NCI-H2081 treated with DMSO at 0.1 percent for 48 hours (cell line): ENCODE measurements around the gene ZNF561.

Source experiments
- DNase-seq: peaks from one replicate; lab custom pipeline; 2025; lab: John Stamatoyannopoulos, UW

ZNF561 gene

DNA sequence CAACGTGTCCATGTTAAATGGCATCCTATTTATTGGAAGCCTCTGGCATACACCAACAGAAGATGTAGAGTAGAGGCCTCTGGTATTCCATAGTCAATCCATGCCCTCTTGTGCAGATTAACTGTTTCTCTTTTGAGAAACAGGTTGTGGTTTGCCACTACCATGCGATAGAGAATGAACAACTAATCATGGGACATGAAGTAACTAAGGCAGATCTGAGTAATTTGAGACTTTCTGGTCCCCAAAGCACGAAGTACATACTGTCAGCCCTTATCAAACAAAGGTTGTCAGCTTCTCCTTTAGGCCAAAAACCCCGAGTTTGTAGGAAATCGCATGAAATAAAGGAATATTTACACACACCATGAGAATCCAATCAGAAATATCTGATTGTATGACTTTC lies 40.3 kb downstream of the ZNF561 start:
- no peak for DNase-seq

DNA sequence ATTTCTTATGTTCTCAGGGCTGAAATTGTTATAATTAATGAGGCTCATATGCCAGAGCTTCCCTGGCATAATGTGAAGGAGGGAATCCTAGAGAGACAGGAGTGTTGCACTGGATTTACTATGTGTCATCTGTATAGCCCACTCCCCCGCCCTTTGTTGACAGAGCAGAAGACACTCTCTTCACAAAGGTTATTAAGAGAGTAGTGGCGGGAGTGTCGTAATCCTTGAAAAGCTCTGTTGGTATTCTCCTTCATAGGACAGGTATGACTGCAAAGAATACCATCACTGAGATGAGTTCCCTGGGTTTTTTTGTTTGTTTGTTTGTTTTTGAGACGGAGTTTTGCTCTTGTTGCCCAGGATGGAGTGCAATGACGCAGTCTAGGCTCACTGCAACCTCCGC lies 50.8 kb downstream of the ZNF561 start:
- no peak for DNase-seq

DNA sequence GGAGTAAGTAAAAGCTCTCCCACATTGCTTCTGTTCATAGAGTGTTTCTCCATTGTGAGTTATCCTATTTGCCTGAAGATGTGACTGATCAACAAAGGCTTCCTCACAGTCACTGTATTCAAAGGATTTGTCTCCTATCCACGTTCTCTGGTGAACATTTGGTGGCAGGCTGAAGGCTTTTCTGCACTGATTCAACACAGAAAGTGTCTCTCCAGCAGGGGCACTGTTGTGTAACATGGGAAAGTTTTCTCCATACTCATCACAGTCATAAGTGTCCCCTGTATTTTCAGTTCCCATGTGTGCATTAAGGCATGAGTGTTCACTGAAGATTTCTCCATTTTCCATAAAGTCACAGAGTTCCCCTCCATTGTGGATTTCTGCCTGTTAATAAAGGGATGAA lies 54.3 kb downstream of the ZNF561 start:
- no peak for DNase-seq

DNA sequence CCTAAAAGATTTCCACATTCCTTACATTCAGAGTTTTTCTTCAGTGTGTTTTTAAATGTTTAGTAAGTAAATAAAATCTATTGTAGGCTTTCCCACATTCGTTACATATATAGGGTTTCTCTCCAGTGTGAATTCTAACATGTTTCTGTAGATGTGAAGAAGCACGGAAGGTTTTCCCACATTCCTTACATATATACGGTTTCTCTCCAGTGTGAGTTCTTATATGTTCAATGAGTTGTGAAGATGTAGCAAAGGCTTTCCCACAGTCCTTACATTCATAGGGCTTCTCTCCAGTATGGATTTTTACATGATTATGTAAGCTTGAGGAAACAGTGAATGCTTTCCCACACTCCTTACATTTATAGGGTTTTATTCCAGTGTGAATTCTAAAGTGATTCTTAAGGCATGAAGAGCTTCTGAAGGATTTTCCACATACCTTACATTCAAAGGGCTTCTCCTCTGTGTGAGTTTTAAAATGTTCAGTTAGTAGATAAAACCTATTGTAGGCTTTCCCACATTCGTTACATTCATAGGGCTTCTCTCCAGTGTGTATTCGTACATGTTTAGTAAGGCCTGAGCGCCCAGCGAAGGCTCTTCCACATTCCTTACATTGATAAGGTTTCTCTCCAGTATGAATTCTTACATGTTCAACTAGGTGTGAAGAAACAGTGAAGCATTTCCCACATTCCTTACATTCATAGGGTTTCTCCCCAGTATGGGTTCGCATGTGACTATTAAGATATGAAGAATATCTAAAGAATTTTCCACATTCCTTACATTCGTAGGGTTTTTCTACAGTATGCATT lies 54.9 kb downstream of the ZNF561 start:
- no peak for DNase-seq
